Sigmoid colon (tissue), 4 donors: ENCODE measurements around the gene TMEM45B.

ENCODE experiments used
- EP300 ChIP-seq, 4 donors: sonication (generic); formaldehyde crosslinking; IDR thresholded peaks; one replicate each; pipeline ENCODE4 v1.6.1; 2017; ENCODE audit warnings: antibody characterized with exemption in 4 of 4
- POLR2A ChIP-seq, 2 donors: fragments of 450-650 bp; IDR thresholded peaks; one replicate each; pipeline ENCODE4 v1.6.1; 2016; ENCODE audit warnings: antibody characterized with exemption in 2 of 2, mild to moderate bottlenecking in 2 of 2, moderate library complexity in 2 of 2
- POLR2AphosphoS5 ChIP-seq, 4 donors: sonication (generic); formaldehyde crosslinking; IDR thresholded peaks; one replicate each; pipeline ENCODE4 v1.6.1; 2017; ENCODE audit warnings: antibody characterized with exemption in 4 of 4
- TF ChIP-seq, protein P1 (sequence below), 4 experiments: fragments of 450-650 bp in 3 of 4; fragments of 200-600 bp in 1 of 4; IDR thresholded peaks; one replicate each; pipeline ENCODE4 v1.5.1; 2016 to 2019; ENCODE audit warnings: antibody characterized with exemption in 4 of 4, mild to moderate bottlenecking in 3 of 4, moderate library complexity in 2 of 4

- TF ChIP-seq, protein P1, sequence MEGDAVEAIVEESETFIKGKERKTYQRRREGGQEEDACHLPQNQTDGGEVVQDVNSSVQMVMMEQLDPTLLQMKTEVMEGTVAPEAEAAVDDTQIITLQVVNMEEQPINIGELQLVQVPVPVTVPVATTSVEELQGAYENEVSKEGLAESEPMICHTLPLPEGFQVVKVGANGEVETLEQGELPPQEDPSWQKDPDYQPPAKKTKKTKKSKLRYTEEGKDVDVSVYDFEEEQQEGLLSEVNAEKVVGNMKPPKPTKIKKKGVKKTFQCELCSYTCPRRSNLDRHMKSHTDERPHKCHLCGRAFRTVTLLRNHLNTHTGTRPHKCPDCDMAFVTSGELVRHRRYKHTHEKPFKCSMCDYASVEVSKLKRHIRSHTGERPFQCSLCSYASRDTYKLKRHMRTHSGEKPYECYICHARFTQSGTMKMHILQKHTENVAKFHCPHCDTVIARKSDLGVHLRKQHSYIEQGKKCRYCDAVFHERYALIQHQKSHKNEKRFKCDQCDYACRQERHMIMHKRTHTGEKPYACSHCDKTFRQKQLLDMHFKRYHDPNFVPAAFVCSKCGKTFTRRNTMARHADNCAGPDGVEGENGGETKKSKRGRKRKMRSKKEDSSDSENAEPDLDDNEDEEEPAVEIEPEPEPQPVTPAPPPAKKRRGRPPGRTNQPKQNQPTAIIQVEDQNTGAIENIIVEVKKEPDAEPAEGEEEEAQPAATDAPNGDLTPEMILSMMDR (IDR thresholded peaks at IDR 0.05) = no peak
- TF ChIP-seq EP300 (IDR thresholded peaks at IDR 0.05) (no peak), POLR2A (IDR thresholded peaks at IDR 0.05) (no peak), POLR2AphosphoS5 (IDR thresholded peaks at IDR 0.05) (no peak)
These were observed 78.9 kb downstream of the TMEM45B start for GRCh38 chr11:129894278-129895125.
